Neural progenitor cell (in vitro differentiated cells): ENCODE results near the gene YAP1. TPM values are rescaled to one million over a fixed set of nuclear protein-coding genes. Genes with fewer than 3 reads are reported as not detected.
A peak's percentile ranks its signal among the peaks of the same experiment; 100 is the strongest.

Source experiments
- DNase-seq: peaks from one replicate; pipeline ENCODE4 v3.0.0-alpha.2; 2016; ENCODE audit warnings: low spot score
- H2AFZ ChIP-seq: fragments of 200-600 bp; sonication (generic); replicated peaks from 2 replicates; pipeline ENCODE4 v1.6.1; 2016; ENCODE audit warnings: antibody characterized with exemption
- H3F3A ChIP-seq: fragments of 200-600 bp; sonication (generic); 2 replicates; pipeline ENCODE4 v1.6.1; 2016; ENCODE audit warnings: antibody characterized with exemption, low read depth
- H3K27ac ChIP-seq: fragments of 200-600 bp; sonication (generic); 2 replicates; pipeline ENCODE4 v1.5.1; 2016; ENCODE audit warnings: mild to moderate bottlenecking
- H3K27me3 ChIP-seq: fragments of 200-600 bp; sonication (generic); 2 replicates; pipeline ENCODE4 v1.6.1; 2016; ENCODE audit warnings: mild to moderate bottlenecking, moderate library complexity
- H3K36me3 ChIP-seq: fragments of 200-600 bp; sonication (generic); 2 replicates; pipeline ENCODE4 v1.5.1; 2016
- H3K4me1 ChIP-seq: fragments of 200-600 bp; sonication (generic); 2 replicates; pipeline ENCODE4 v1.6.1; 2016; ENCODE audit warnings: mixed run types
- H3K4me2 ChIP-seq: fragments of 200-600 bp; sonication (generic); 2 replicates; pipeline ENCODE4 v1.6.1; 2016
- H3K4me3 ChIP-seq: fragments of 200-600 bp; sonication (generic); 2 replicates; pipeline ENCODE4 v1.5.1; 2016
- H3K79me2 ChIP-seq: fragments of 200-600 bp; sonication (generic); 2 replicates; pipeline ENCODE4 v1.6.1; 2016; ENCODE audit warnings: low read depth
- H3K9ac ChIP-seq: fragments of 200-600 bp; sonication (generic); 2 replicates; pipeline ENCODE4 v1.6.1; 2016
- H3K9me3 ChIP-seq: fragments of 200-600 bp; sonication (generic); 2 replicates; pipeline ENCODE4 v1.5.1; 2016; ENCODE audit warnings: low read depth
- H4K20me1 ChIP-seq: fragments of 200-600 bp; sonication (generic); 2 replicates; pipeline ENCODE4 v1.6.1; 2016; ENCODE audit warnings: low read depth
- H3K27ac Mint-ChIP-seq: 3 replicates; pipeline ENCODE4 v1.8.0; 2021; ENCODE audit warnings: mixed read lengths
- H3K27me3 Mint-ChIP-seq: 2 replicates; pipeline ENCODE4 v1.8.0; 2022; ENCODE audit warnings: low read depth, mild to moderate bottlenecking, inconsistent platforms, moderate library complexity, mixed read lengths; ENCODE audit not compliant: insufficient read depth
- H3K36me3 Mint-ChIP-seq: 3 replicates; pipeline ENCODE4 v1.8.0; 2021; ENCODE audit warnings: mixed read lengths
- H3K4me1 Mint-ChIP-seq: 3 replicates; pipeline ENCODE4 v1.8.0; 2021; ENCODE audit warnings: mixed read lengths
- H3K4me3 Mint-ChIP-seq: 3 replicates; pipeline ENCODE4 v1.8.0; 2021; ENCODE audit warnings: mild to moderate bottlenecking, moderate library complexity, mixed read lengths
- H3K9me3 Mint-ChIP-seq: 3 replicates; pipeline ENCODE4 v1.8.0; 2020; ENCODE audit warnings: mixed read lengths
- EZH2 ChIP-seq: fragments of 200-600 bp; sonication (generic); IDR thresholded peaks from 2 replicates; pipeline ENCODE4 v1.6.1; 2017; ENCODE audit warnings: antibody characterized with exemption, mild to moderate bottlenecking, moderate library complexity
- EZH2phosphoT487 ChIP-seq: fragments of 200-600 bp; sonication (generic); IDR thresholded peaks from 2 replicates; pipeline ENCODE4 v1.6.1; 2017; ENCODE audit warnings: antibody characterized with exemption
- total RNA-seq: library from RNA; depleted of rRNA; stranded (reverse); fragments of >200 nt; gene quantifications from 2 replicates; pipeline ENCODE4 v1.2.3, GENCODE V29; 2015; ENCODE audit warnings: low replicate concordance
- TF ChIP-seq, protein P1 (sequence below): fragments of 200-600 bp; sonication (generic); IDR thresholded peaks from 2 replicates; pipeline ENCODE4 v1.5.1; 2017; ENCODE audit warnings: antibody characterized with exemption, mild to moderate bottlenecking

YAP1 gene
- total RNA-seq, 1 donor from 2014 or later, result 59.9 TPM

DNA sequence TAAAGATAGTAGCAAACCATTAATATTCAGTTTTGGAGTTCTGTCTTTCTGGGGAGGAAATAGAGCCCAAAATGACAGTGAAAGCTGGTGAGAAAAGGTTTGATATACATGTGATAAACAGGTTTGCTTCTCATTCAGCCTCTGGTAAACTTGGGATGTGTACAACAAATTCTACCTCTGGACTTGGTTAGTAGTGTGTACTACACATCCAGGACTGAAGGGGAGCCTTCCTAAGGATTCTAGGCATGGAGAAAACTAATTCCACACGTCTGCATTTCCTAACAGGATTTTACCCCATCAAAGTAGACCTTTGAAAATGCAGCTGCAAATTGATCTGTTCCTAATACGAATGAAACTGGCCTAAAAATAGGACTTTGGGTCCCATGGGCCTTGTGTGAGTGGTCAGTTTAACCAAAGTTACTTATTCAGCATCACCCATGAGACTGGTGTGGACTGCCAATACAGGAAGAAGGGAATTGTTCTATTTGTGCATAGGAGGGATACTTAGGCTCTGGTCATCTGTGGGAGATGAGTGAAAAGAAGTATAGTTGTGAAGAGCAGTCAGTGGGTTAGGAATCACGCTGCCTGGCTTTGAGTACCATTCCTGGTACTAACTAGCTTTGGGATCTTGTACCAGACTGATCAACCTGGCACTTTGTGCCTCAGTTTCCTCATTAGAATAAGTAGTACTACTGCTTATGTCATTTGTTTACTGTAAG lies 74.2 kb downstream of the YAP1 start:
- H3F3A ChIP-seq, result peaks cover 14% of the 10 kb centered on the region
- no peak overlapping the region for H3K4me3 ChIP-seq
- H3K79me2 ChIP-seq, result peaks cover 5% of the 10 kb centered on the region
- H3K9me3 ChIP-seq, result peaks cover 4% of the 10 kb centered on the region
- TF ChIP-seq, protein P1, sequence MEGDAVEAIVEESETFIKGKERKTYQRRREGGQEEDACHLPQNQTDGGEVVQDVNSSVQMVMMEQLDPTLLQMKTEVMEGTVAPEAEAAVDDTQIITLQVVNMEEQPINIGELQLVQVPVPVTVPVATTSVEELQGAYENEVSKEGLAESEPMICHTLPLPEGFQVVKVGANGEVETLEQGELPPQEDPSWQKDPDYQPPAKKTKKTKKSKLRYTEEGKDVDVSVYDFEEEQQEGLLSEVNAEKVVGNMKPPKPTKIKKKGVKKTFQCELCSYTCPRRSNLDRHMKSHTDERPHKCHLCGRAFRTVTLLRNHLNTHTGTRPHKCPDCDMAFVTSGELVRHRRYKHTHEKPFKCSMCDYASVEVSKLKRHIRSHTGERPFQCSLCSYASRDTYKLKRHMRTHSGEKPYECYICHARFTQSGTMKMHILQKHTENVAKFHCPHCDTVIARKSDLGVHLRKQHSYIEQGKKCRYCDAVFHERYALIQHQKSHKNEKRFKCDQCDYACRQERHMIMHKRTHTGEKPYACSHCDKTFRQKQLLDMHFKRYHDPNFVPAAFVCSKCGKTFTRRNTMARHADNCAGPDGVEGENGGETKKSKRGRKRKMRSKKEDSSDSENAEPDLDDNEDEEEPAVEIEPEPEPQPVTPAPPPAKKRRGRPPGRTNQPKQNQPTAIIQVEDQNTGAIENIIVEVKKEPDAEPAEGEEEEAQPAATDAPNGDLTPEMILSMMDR, result no peak
- TF ChIP-seq EZH2phosphoT487, result no peak
- no peak for TF ChIP-seq EZH2
- H3K9ac ChIP-seq, result no peak overlapping the region
- peak overlapping the region; percentile 82 for H3K27ac Mint-ChIP-seq
- H3K4me2 ChIP-seq, result no peak overlapping the region
- no peak overlapping the region for H2AFZ ChIP-seq
- H3K36me3 Mint-ChIP-seq, result peaks cover 26% of the 10 kb centered on the region
- peaks cover 56% of the 10 kb centered on the region for H3K4me1 Mint-ChIP-seq
- H4K20me1 ChIP-seq, result peaks cover 16% of the 10 kb centered on the region
- H3K4me3 Mint-ChIP-seq, result no peak overlapping the region
- H3K36me3 ChIP-seq, result no peaks in the 10 kb centered on the region
- no peaks in the 10 kb centered on the region for H3K27me3 Mint-ChIP-seq
- peaks cover 37% of the 10 kb centered on the region for H3K4me1 ChIP-seq
- peaks cover 2% of the 10 kb centered on the region for H3K9me3 Mint-ChIP-seq
- H3K27ac ChIP-seq, result no peak overlapping the region
- no peak for DNase-seq
- H3K27me3 ChIP-seq, result no peaks in the 10 kb centered on the region

DNA sequence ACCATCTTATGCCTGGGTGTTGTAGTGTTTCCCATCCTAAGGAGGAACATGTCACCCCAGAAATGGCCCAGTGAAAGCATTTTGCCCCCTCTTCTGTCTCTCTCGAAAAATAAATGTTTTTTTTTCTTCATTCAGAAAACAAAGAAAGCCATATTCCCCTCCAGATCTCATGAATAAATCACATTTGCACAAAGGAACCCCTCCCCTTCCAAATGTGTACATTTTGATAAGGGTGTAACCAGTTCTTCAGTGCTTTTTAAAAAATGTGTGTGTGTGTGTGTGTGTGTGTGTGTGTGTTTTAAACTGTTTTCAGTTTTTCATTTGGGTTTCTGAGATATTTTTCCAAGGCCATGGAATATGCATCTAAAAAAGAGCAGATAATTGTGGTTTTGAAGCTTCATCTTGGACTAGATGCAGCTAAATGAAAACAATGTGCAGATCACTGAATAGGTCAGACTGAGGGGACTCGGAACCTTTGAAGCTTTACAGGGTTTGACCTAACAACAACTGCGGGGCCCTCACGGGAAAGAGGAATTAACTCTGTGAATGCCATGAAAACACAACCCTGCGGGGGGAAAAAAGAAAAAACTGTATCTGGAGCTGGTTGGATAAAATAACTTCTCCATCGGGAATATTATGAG lies 76.4 kb downstream of the YAP1 start:
- no peak for TF ChIP-seq EZH2
- no peak for TF ChIP-seq EZH2phosphoT487
- TF ChIP-seq, protein P1, result no peak
- Histone ChIP-seq H4K20me1 (peaks cover 16% of the 10 kb centered on the region), H3K27me3 (no peaks in the 10 kb centered on the region), H3K4me1 (peaks cover 40% of the 10 kb centered on the region), H2AFZ (no peak overlapping the region), H3K4me2 (peak overlapping the region; percentile 70), H3K36me3 (no peaks in the 10 kb centered on the region), H3F3A (peaks cover 14% of the 10 kb centered on the region), H3K27ac (no peak overlapping the region), H3K79me2 (peaks cover 5% of the 10 kb centered on the region), H3K9me3 (peaks cover 4% of the 10 kb centered on the region), H3K4me3 (peak overlapping the region; percentile 25), H3K9ac (no peak overlapping the region)
- peak overlapping the region; percentile 64 for H3K27ac Mint-ChIP-seq
- H3K9me3 Mint-ChIP-seq, result no peaks in the 10 kb centered on the region
- H3K4me1 Mint-ChIP-seq, result peaks cover 69% of the 10 kb centered on the region
- peak; percentile 81 for DNase-seq
- peak overlapping the region; percentile 76 for H3K4me3 Mint-ChIP-seq
- peaks cover 2% of the 10 kb centered on the region for H3K27me3 Mint-ChIP-seq
- H3K36me3 Mint-ChIP-seq, result peaks cover 22% of the 10 kb centered on the region

GRCh38 chr11:102187416-102188151 lies 77.3 kb downstream of the YAP1 start:
- Histone ChIP-seq H2AFZ (no peak overlapping the region), H3K4me1 (peaks cover 49% of the 10 kb centered on the region), H3K27ac (no peak overlapping the region), H3K4me2 (peak overlapping the region; percentile 70), H3K9ac (no peak overlapping the region), H4K20me1 (peaks cover 16% of the 10 kb centered on the region), H3F3A (peaks cover 14% of the 10 kb centered on the region), H3K79me2 (peaks cover under 1% of the 10 kb centered on the region), H3K27me3 (no peaks in the 10 kb centered on the region), H3K9me3 (peaks cover 4% of the 10 kb centered on the region), H3K4me3 (no peak overlapping the region), H3K36me3 (no peaks in the 10 kb centered on the region)
- Mint-ChIP-seq H3K9me3 (no peaks in the 10 kb centered on the region), H3K4me3 (peak overlapping the region; percentile 68), H3K27me3 (peaks cover 2% of the 10 kb centered on the region), H3K36me3 (peaks cover 27% of the 10 kb centered on the region), H3K4me1 (peaks cover 76% of the 10 kb centered on the region), H3K27ac (peak overlapping the region; percentile 92)
- TF ChIP-seq EZH2phosphoT487 (no peak), EZH2 (no peak)
- TF ChIP-seq, protein P1, result no peak
- no peak for DNase-seq
